Right lobe of liver (tissue), 6 donors: ENCODE measurements around the gene SLC44A2. TPM values are rescaled to one million over a fixed set of nuclear protein-coding genes. Genes with fewer than 3 reads are reported as not detected.

Experiments
- ATAC-seq, 4 donors: fragments of 200-7000 bp; cut with Tn5 transposase; one replicate each; pipeline ENCODE4 v1.9.1; 2020; ENCODE audit warnings: mild to moderate bottlenecking in 4 of 4, moderate library complexity in 4 of 4
- DNase-seq, 3 donors: peaks; one replicate each; pipeline ENCODE4 v3.0.0-alpha.2; 2020
- H3K27ac ChIP-seq, 3 donors: fragments of 200-600 bp; one replicate each; pipeline ENCODE4 v1.8.0; 2022
- H3K27me3 ChIP-seq, 2 donors: fragments of 200-600 bp; one replicate each; pipeline ENCODE4 v1.8.0; 2022
- H3K36me3 ChIP-seq, 4 donors: fragments of 200-600 bp; sonication (generic) in 1 of 4; one replicate each; pipeline versions ENCODE4 v1.5.1 to v1.8.0; 2017 to 2022; ENCODE audit warnings: control low read depth in 1 of 4
- H3K4me1 ChIP-seq, 4 donors: fragments of 200-600 bp; sonication (generic) in 1 of 4; one replicate each; pipeline versions ENCODE4 v1.5.1 to v1.8.0; 2017 to 2022; ENCODE audit warnings: control low read depth in 1 of 4
- H3K4me3 ChIP-seq, 3 donors: fragments of 200-600 bp; one replicate each; pipeline ENCODE4 v1.8.0; 2022
- H3K9me3 ChIP-seq, 4 donors: fragments of 200-600 bp; sonication (generic) in 1 of 4; one replicate each; pipeline versions ENCODE4 v1.5.1 to v1.8.0; 2017 to 2022; ENCODE audit warnings: control low read depth in 1 of 4
- POLR2A ChIP-seq: fragments of 450-650 bp; IDR thresholded peaks from one replicate; pipeline ENCODE4 v1.6.1; 2017; ENCODE audit warnings: antibody characterized with exemption, mild to moderate bottlenecking
- WGBS: methylation state at CpG from one replicate; pipeline ENCODE4 v1.1.6; 2018; ENCODE audit warnings: low coverage, low lambda C conversion rate; ENCODE audit not compliant: insufficient coverage; ENCODE audit errors: missing lambda C conversion rate; 5-methylcytosine and 5-hydroxymethylcytosine counted together
- intact Hi-C, 2 donors: fragments of 100-400 bp; cut with DNase I; formaldehyde crosslinking; loops; one replicate each; pipeline versions ENCODE4 v1.11.2 to v1.14.1; 2022
- total RNA-seq, 6 experiments: library from RNA; depleted of rRNA in 2 of 6; stranded (reverse); fragments of >200 nt in 2 of 6; fragmentation: NEBNext Ultra II Directional in 3 of 6; extraction: Animal tissue kit (Norgen Biotek cat#: 25700) in 3 of 6; gene quantifications; one replicate each; pipeline versions ENCODE4 v1.1.0 to v1.2.4, GENCODE V29; 2016 to 2023
- TF ChIP-seq, protein P1 (sequence below), 4 donors: fragments of 200-600 bp in 3 of 4; fragments of 450-650 bp in 1 of 4; IDR thresholded peaks; one replicate each; pipeline versions ENCODE4 v1.5.1 to v1.8.0; 2016 to 2022; ENCODE audit warnings: antibody characterized with exemption in 4 of 4, mild to moderate bottlenecking in 2 of 4
- donor health status: DM: no; HTN: yes; CAD: no.
- donor health status: DM: no; HTN: no; CAD: no.
- donor health status: DM: no; HTN: no; CAD: no.
- donor health status: DM: no; HTN: yes; CAD: no.
- donor health status: DM: no; HTN: yes; CAD: no.

The SLC44A2 gene
- total RNA-seq, 6 experiments from 2014 or later: 11.7 to 18.5 (median 15.6) TPM

- no peak overlapping the region for H3K4me3 ChIP-seq
- H3K4me1 ChIP-seq: peaks cover 0 to 7% (median 0%) of the 10 kb centered on the region in 4 donors
- WGBS: 58% methylated on average over 15 of the region's 25 CpGs
- DNase-seq (no peak), ATAC-seq (no peak)
- intact Hi-C loops: loop anchor here (2.0 to 5.0 kb wide), 2 partner anchors 60 to 62 kb away; no protein-coding TSS in a partner anchor
- H3K9me3 ChIP-seq: no peaks in the 10 kb centered on the region
- TF ChIP-seq, protein P1, sequence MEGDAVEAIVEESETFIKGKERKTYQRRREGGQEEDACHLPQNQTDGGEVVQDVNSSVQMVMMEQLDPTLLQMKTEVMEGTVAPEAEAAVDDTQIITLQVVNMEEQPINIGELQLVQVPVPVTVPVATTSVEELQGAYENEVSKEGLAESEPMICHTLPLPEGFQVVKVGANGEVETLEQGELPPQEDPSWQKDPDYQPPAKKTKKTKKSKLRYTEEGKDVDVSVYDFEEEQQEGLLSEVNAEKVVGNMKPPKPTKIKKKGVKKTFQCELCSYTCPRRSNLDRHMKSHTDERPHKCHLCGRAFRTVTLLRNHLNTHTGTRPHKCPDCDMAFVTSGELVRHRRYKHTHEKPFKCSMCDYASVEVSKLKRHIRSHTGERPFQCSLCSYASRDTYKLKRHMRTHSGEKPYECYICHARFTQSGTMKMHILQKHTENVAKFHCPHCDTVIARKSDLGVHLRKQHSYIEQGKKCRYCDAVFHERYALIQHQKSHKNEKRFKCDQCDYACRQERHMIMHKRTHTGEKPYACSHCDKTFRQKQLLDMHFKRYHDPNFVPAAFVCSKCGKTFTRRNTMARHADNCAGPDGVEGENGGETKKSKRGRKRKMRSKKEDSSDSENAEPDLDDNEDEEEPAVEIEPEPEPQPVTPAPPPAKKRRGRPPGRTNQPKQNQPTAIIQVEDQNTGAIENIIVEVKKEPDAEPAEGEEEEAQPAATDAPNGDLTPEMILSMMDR (IDR thresholded peaks at IDR 0.05): no peak
- TF ChIP-seq POLR2A: no peak
- no peak overlapping the region for H3K27ac ChIP-seq
- no peaks in the 10 kb centered on the region for H3K27me3 ChIP-seq
- peaks cover 0 to 14% (median 0%) of the 10 kb centered on the region in 4 donors for H3K36me3 ChIP-seq
Measured at GRCh38 chr19:10642473-10643171, 17.3 kb downstream of the SLC44A2 start.

- no peaks in the 10 kb centered on the region for H3K9me3 ChIP-seq
- 56% methylated on average over 14 of the region's 21 CpGs for WGBS
- H3K36me3 ChIP-seq: peaks cover 0 to 6% (median 0%) of the 10 kb centered on the region in 4 donors
- no peak overlapping the region for H3K4me3 ChIP-seq
- DNase-seq (no peak), ATAC-seq (no peak)
- TF ChIP-seq POLR2A: no peak
- TF ChIP-seq, protein P1 (IDR thresholded peaks at IDR 0.05): no peak
- no peaks in the 10 kb centered on the region for H3K27me3 ChIP-seq
- intact Hi-C loops: loop anchor here (2.0 to 5.0 kb wide), 2 partner anchors 61 to 63 kb away; no protein-coding TSS in a partner anchor
- peaks cover 0 to 2% (median 0%) of the 10 kb centered on the region in 4 donors for H3K4me1 ChIP-seq
- H3K27ac ChIP-seq: no peak overlapping the region
Measured at GRCh38 chr19:10643172-10643967, 18.0 kb downstream of the SLC44A2 start.

GRCh38 chr19:10643968-10644259, 18.6 kb downstream of the SLC44A2 start:
- H3K4me3 ChIP-seq: no peak overlapping the region
- intact Hi-C loops: loop anchor here (2.0 to 5.0 kb wide), 2 partner anchors 62 to 63 kb away; no protein-coding TSS in a partner anchor
- WGBS: 41% methylated on average over 3 of the region's 3 CpGs
- H3K36me3 ChIP-seq: peaks cover 0 to 4% (median 0%) of the 10 kb centered on the region in 4 donors
- no peak overlapping the region for H3K27ac ChIP-seq
- ATAC-seq (no peak), DNase-seq (no peak)
- H3K9me3 ChIP-seq: no peaks in the 10 kb centered on the region
- TF ChIP-seq, protein P1 (IDR thresholded peaks at IDR 0.05): no peak
- TF ChIP-seq POLR2A: no peak
- H3K4me1 ChIP-seq: no peaks in the 10 kb centered on the region
- no peaks in the 10 kb centered on the region for H3K27me3 ChIP-seq

- Histone ChIP-seq H3K27me3 (no peaks in the 10 kb centered on the region), H3K9me3 (no peaks in the 10 kb centered on the region), H3K27ac (no peak overlapping the region), H3K36me3 (peaks cover 0 to 4% (median 0%) of the 10 kb centered on the region in 4 donors), H3K4me3 (no peak overlapping the region), H3K4me1 (no peaks in the 10 kb centered on the region)
- no peak for TF ChIP-seq POLR2A
- TF ChIP-seq, protein P1 (IDR thresholded peaks at IDR 0.05): peak; percentile 82 to 85 (median 84)
- DNase-seq (peak; percentile 84 to 85 (median 85)), ATAC-seq (peak; percentile 93 to 95 (median 94))
- 27% methylated on average over 6 of the region's 14 CpGs for WGBS
- intact Hi-C loops: loop anchor here in 1 of 2 donors (5.0 kb wide), 1 partner anchor 62 kb away; no protein-coding TSS in a partner anchor
Measured at GRCh38 chr19:10644260-10645007, 19.1 kb downstream of the SLC44A2 start.
